C4-2B (cell line): ENCODE data around the gene ADPRH.

Experiments used
- H3K27ac ChIP-seq: fragments of 450-650 bp; 2 replicates; pipeline ENCODE4 v1.5.1; 2017
- CTCF ChIP-seq: fragments of 450-650 bp; conservative IDR thresholded peaks from 2 replicates; pipeline ENCODE4 v1.5.1; 2017; ENCODE audit warnings: mild to moderate bottlenecking
- ZFX ChIP-seq: fragments of 450-650 bp; IDR thresholded peaks from 2 replicates; pipeline ENCODE4 v1.6.1; 2017

Gene ADPRH

GRCh38 chr3:119579366-119580066 is at the start of gene ADPRH:
Gene ADPRH, plus strand, starts transcription at chr3:119579492. Its CDS starts 2,678 bp downstream, at chr3:119582170.
- H3K27ac ChIP-seq, result no peak within 1 kb of the TSS
- no peak for TF ChIP-seq ZFX
- TF ChIP-seq CTCF, result no peak

- no peak overlapping the region for H3K27ac ChIP-seq
- TF ChIP-seq CTCF (no peak), ZFX (no peak)
These were observed 49.4 kb upstream of the ADPRH start for GRCh38 chr3:119529883-119530282.

- H3K27ac ChIP-seq, result no peak overlapping the region
These were observed 48.8 kb upstream of the ADPRH start for GRCh38 chr3:119530456-119530855.

GRCh38 chr3:119531151-119531550 is 48.1 kb upstream of the ADPRH start:
- TF ChIP-seq ZFX, result no peak
- TF ChIP-seq CTCF, result no peak
- no peak overlapping the region for H3K27ac ChIP-seq

More at GRCh38 chr3:119530456-119530855, 48.8 kb upstream of the ADPRH start:
- TF ChIP-seq CTCF (no peak), ZFX (no peak)

- TF ChIP-seq ZFX, result no peak
- no peak for TF ChIP-seq CTCF
- H3K27ac ChIP-seq, result no peak overlapping the region
These were observed 45.0 kb upstream of the ADPRH start for GRCh38 chr3:119534296-119534695.

- no peak overlapping the region for H3K27ac ChIP-seq
- no peak for TF ChIP-seq ZFX
- no peak for TF ChIP-seq CTCF
These were observed 42.5 kb upstream of the ADPRH start for GRCh38 chr3:119536757-119537156.

GRCh38 chr3:119538772-119539171 is 40.5 kb upstream of the ADPRH start:
- no peak overlapping the region for H3K27ac ChIP-seq
- no peak for TF ChIP-seq ZFX
- no peak for TF ChIP-seq CTCF
